GM18502 (cell line): Measurements from ENCODE around the gene REV1.
"Not testable (repeated sequence)": the region's sequence is repeated elsewhere in the genome, so short reads cannot be mapped to it uniquely, and the experiment has no call there.

Source experiments
- ATAC-seq: cut with Tn5 transposase; IDR thresholded peaks from one replicate; pipeline ENCODE4 v1.9.1; 2021; ENCODE audit warnings: mild to moderate bottlenecking; ENCODE audit not compliant: unreplicated experiment, poor library complexity

Gene REV1

GRCh38 chr2:99489761-99490622, at the start of gene REV1:
TSS of gene REV1 (minus strand) at chr2:99490017. CDS start at chr2:99464975, 25,042 bp downstream.
- peak; percentile 81 for ATAC-seq

DNA sequence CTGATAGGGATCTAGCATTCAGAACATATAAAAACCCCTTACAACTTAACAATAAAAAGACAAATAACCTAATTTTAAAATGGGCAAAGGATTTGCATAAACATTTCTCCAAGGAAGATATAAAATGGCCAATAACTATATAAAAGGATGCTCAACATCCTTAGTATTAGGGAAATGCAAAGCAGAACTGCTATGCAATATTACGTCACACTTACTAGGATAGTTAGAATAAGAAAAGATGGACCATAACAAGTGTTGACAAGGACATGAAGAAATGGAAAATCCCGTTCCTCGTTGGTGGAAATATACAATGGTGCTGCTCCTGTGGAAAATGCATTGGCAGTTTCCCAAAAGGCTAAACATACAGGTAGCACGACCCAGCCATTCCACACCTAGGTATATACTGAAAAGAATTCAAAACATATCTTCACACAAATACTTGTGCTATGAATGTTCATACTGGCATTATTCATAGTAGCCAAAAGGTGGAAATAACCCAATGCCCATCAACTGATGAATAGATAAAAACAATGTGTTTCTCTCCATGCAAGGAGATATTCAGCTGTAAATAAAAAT, 48.2 kb upstream of the REV1 start:
- ATAC-seq = no peak

GRCh38 chr2:99524056-99524455, 34.2 kb upstream of the REV1 start:
- no peak for ATAC-seq

- ATAC-seq = no peak
These were observed 32.3 kb upstream of the REV1 start for GRCh38 chr2:99522157-99522556.

GRCh38 chr2:99520813-99521212, 31.0 kb upstream of the REV1 start:
- no peak for ATAC-seq

DNA sequence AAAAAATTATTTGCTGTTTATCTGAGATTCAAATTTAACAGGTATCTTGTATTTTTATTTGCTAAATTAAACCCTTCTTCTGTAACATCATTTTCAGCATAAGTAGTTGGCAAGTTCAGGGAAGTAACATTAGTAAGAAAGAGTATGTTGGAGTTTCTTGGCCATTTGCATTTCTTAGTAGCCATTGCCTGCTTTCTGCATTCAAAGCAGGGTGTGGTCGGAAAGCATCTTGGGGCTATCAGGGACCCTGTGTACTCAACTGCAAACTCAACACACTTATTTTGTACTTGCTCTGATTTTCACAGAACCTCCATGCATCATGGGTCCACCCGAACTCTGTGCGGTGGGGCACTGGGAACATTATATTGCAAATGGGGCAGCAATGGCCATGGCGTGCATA, 30.4 kb upstream of the REV1 start:
- ATAC-seq = no peak

DNA sequence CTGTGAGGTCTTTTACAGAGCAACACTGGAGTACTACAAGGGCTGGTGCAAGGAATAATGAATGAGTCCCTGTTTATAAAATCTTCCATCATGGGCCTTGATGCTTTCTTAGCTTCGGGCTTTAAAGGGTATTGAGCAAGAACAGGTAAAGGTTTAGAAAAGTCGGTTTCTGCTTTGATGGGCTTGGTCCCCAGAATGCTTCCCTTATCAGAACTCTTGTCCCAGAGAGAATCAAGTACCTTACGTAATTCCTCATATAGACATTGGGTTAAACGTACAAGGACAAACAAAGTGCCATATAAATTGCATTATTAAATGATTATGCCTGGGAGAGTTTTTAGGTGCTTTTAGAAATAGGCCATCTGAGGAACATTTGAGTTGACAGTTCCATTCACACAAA, 24.5 kb upstream of the REV1 start:
- ATAC-seq = no peak

- no peak for ATAC-seq
These were observed 22.4 kb upstream of the REV1 start for GRCh38 chr2:99512181-99512591.

DNA sequence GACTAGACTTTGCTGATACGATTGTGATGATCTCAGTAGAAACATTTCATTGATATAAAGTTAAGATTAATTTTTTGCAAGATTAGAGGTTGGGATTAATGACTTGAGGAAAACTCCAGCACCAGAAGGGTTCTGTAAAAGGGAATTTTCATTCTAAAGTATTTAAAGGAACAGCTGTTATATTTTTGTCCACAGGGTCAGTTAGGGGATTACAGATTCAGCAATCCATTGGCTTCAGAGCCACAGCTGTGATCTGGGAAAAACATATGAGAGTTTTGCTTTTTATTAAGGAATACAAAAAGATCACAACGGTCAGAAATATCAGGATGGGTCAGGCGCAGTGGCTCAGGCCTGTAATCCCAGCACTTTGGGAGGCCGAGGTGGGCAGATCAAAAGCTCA, 19.6 kb upstream of the REV1 start:
- ATAC-seq = no peak

DNA sequence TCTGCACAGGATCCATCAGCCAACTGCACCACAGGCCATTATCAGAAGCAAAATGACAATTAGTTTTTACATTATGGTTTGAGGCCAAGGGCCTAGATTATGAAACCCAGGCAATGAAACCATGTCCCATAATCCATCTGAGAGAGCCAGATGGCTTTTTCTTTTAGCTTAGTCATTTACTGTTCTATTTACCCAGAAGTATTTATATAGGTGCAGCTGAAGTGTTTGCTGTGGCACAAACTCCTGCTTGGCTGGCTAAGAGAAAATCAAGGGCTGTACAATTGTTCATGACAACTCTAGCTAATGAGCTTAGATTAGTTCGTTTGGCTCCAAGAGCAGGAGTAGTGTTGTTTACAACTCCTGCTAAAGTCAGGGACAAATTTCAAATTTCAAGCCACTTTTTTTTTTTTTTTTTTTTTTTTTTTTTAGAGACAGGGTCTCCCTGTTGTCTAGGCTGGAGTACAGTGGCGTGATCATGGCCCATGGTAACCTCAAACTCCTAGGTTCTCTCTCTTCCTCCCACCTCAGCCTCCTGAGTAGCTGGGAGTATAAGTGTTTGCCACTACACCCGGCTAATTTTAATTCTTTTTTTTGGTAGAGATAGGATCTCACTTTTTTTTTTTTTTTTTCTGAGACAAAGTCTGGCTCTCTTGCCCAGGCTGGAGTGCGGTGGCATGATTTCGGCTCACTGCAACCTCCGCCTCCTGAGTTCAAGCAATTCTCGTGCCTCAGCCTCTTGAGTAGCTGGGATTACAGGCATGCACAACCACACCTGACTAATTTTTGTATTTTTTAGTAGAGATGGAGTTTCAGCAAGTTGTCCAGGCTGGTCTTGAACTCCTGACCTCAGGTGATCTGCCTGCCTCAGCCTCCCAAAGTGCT, 18.4 kb upstream of the REV1 start:
- ATAC-seq = no peak

DNA sequence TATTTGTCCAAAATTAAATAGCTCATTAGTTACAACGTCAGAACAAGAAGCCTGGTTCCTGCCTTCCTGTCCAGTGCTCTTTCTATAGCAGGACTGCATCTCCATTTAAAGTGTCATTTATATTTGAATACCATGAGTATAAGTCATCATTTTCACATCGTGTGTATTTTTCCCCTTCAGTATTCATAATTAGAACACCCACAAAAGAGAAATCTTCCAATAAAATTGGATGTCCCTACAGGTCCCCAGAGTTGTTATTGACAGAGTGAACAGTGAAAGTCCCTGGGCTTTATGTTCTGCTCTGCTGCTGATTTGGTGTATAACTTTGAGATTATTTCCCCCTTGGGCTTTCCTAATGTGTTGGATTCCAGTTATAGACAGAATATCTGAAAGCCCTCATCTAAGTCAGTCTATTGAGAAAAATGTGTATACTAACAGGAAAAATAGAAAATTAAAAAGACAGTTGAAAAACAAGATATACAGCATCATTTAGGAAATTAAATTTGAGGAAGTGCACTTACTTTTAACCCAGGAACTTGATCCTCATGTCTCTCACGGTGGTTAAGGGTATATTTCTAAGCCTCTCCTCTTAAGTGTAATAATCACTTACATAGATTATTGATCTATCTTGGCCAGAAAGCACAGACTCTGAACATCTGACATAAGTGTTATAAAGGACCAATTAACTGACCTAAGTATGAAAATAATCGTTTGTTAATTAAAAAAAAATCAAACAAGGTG, 15.2 kb upstream of the REV1 start:
- no peak for ATAC-seq

DNA sequence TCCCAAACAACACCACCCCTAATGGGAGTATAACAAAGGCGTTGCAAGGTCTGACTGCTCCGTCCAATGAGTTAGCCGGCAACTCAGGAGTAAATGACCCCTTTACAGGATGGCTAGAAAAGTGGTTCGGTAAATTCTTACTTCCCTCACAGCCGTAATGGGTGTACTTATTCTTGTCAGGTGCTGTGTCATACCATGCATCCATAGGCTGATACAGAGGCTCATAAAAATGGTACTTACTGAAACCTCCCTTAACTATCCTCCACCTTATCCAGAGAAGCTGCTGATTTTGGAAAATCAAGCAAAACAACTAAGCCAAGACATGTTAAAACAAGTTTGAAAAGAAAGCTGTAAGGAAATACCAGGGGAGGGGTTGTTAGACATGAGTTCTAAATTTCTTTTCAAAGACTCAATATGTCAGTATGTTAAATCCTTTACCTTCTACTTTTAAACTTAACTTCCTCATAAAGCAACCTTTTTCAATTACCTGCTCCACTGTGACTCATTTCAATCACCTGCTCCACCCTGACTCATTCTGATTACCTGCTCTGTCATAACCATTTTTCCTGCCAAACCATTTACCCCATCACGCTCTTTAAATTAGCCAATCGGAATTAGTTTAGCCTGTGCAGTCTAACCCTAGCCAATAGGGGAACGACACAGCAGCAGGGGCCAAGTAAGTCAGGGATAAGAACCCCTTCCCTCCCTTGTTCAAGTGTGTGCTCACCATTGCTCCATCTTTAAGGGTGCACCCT, 14.0 kb upstream of the REV1 start:
- ATAC-seq = not testable (repeated sequence)

DNA sequence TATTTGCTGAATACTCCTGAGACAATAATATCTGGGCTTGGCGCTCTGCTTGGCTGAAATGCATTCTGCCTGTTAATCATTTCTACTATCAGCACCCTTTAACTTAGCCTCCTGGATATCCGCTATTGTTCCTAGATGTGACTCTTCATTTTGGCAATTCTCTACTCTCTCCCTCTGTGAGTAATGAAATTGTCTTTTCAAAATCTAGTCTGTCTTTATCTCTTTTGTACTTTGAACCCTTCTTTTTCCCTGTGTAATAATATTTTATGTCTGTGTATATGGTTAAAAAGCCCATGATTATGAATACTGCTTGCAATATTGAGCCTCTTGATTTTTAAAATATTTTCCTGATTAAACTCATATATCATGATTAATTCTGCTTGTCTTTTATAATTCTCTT, 6.2 kb upstream of the REV1 start:
- no peak for ATAC-seq

DNA sequence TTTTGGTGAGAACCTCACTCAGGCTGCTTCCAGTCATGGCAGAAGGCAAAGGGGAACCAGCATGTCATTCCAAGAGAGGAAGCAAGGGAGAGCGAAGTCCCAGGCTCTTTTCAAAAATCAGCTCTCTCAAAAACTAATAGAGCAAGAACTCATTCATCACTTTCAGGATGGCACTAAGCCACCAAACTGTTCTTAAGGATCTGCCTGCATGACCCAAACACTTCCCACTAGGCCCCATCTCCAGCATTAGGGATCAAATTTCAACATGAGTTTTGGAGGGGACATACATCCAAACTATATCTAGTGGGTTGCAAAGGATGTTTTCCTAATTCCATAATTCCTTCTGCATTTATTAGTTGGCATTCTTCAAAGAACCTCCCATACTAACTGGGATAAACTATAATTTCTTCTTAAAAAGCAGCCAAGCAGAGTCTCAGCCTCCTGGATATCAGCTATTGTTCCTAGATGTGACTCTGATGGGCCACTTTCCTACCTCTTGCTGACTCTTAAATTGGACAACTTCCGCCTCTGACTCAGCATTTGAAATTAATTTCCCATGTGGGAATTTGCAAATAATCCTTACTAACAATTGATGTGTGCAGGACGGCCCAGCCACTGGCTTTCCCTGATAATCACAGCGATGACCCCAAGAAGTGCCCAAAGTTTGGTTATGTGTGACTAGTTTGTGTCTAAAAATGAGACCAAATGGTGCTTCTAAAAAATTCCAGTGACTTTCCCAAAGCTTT, 5.5 kb upstream of the REV1 start:
- no peak for ATAC-seq

DNA sequence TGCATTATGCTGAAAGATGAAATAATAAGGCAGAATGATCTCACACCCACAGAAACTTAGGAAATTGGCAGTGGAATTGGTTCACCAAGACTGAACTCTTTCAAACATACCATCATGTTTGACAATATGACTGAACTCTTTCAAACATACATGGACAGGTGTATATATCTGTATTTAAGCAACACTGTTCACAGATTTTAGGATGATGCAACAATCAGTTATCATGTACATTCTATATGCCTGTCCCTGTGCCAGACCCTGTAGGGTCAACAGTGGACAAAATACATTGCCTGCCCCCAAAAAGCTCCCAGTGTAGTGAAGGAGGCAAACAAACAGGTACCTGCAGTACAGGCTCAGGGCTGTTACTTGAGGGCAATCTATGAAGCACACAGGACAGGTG, 2.9 kb upstream of the REV1 start:
- ATAC-seq = no peak

- ATAC-seq = no peak
These were observed 1.0 kb upstream of the REV1 start for GRCh38 chr2:99490623-99491461.

- peak; percentile 36 for ATAC-seq
These were observed 605 bp downstream of the REV1 start for GRCh38 chr2:99489063-99489760.
